HCT116 (cell line): ENCODE data around the gene KRCC1. TPM values are rescaled to one million over a fixed set of nuclear protein-coding genes. Genes with fewer than 3 reads are reported as not detected.

ENCODE experiments used
- ATAC-seq: fragments of 200-7000 bp; cut with Tn5 transposase; 2 replicates; pipeline ENCODE4 v1.9.1; 2020; ENCODE audit warnings: mild to moderate bottlenecking, moderate library complexity
- BruUV-seq: library from RNA; stranded (reverse); fragments of 400-500 nt; replicated peaks from 2 replicates; lab custom pipeline; 2021; lab: Mats Ljungman, UMichigan
- CTCF ChIA-PET: fragments of 300-600 bp; sonication (Branson Sonifier 250); formaldehyde crosslinking; loops from one replicate; lab custom pipeline; 2021; ENCODE audit warnings: antibody characterized with exemption; lab: Charles Lee
- POLR2A ChIA-PET: fragments of 300-600, 350-600 bp; sonication (Branson Sonifier 250); formaldehyde crosslinking; loops from one replicate; lab custom pipeline; 2021; ENCODE audit warnings: antibody characterized with exemption; lab: Charles Lee
- RAD21 ChIA-PET, 2 experiments: fragments of 300-600 bp; sonication (Branson Sonifier 250); formaldehyde crosslinking; loops; one replicate each; lab custom pipeline; 2023; ENCODE audit warnings: low total read pairs in 2 of 2; ENCODE audit not compliant: uncharacterized antibody in 2 of 2, unreplicated experiment in 2 of 2, low non-redundant PET in 1 of 2; lab: Charles Lee
- DNase-seq: peaks from one replicate; pipeline ENCODE4 v3.0.0-alpha.2; 2010; ENCODE audit warnings: low read depth, low spot score
- H2AFZ ChIP-seq: fragments of 200-600 bp; shearing (Covaris generic), sonication (generic); 2 replicates; pipeline ENCODE4 v1.6.1; 2017; ENCODE audit warnings: low read depth, mixed run types, mixed read lengths, antibody characterized with exemption, low read length; ENCODE audit not compliant: poor library complexity, severe bottlenecking
- H3K27ac ChIP-seq: 2 replicates; pipeline ENCODE4 v1.5.1; 2012; ENCODE audit warnings: low read depth, low read length
- H3K27me3 ChIP-seq: fragments of 200-600 bp; sonication (generic); 2 replicates; pipeline ENCODE4 v1.6.1; 2016; ENCODE audit warnings: mixed run types, low read length, mixed read lengths; ENCODE audit not compliant: insufficient read depth
- H3K36me3 ChIP-seq, 2 experiments: fragments of 200-500 bp in 1 of 2; fragments of 200-600 bp in 1 of 2; sonication (Bioruptor generic) in 1 of 2; sonication (generic) in 1 of 2; 2 replicates each; pipeline versions ENCODE4 v1.5.1 to v1.6.1; 2014 to 2016; ENCODE audit warnings: low read length in 2 of 2, inconsistent platforms in 1 of 2, mixed read lengths in 1 of 2, mixed run types in 1 of 2; ENCODE audit not compliant: insufficient read depth in 2 of 2, control insufficient read depth in 1 of 2
- H3K4me1 ChIP-seq, 2 experiments: fragments of 200-600 bp in 1 of 2; sonication (generic) in 1 of 2; 2 replicates each; pipeline versions ENCODE4 v1.5.1 to v1.6.1; 2012 to 2017; ENCODE audit warnings: low read length in 2 of 2, inconsistent platforms in 1 of 2, mild to moderate bottlenecking in 1 of 2, mixed read lengths in 1 of 2, mixed run types in 1 of 2, moderate library complexity in 1 of 2; ENCODE audit not compliant: insufficient read depth in 2 of 2, control insufficient read depth in 1 of 2
- H3K4me2 ChIP-seq: fragments of 200-600 bp; sonication (generic); 2 replicates; pipeline ENCODE4 v1.6.1; 2017; ENCODE audit warnings: mixed run types, low read length, mixed read lengths
- H3K4me3 ChIP-seq, 2 experiments: fragments of 200-600 bp in 1 of 2; sonication (generic) in 1 of 2; replicated peaks in 1 of 2; 2 replicates each; pipeline ENCODE4 v1.5.1; 2011 to 2016; ENCODE audit warnings: low read length in 2 of 2, control low read depth in 1 of 2, low read depth in 1 of 2, mild to moderate bottlenecking in 1 of 2, mixed read lengths in 1 of 2, mixed run types in 1 of 2
- H3K79me2 ChIP-seq: fragments of 200-600 bp; sonication (generic); 2 replicates; pipeline ENCODE4 v1.6.1; 2017; ENCODE audit warnings: mild to moderate bottlenecking, mixed run types, low read length, moderate library complexity, mixed read lengths; ENCODE audit not compliant: insufficient read depth
- H3K9ac ChIP-seq: fragments of 200-600 bp; sonication (generic); 2 replicates; pipeline ENCODE4 v1.6.1; 2016; ENCODE audit warnings: low read length, mixed read lengths
- H3K9me2 ChIP-seq: fragments of 200-600 bp; sonication (generic), shearing (Covaris generic); 2 replicates; pipeline ENCODE4 v1.6.1; 2017; ENCODE audit warnings: mixed run types, mild to moderate bottlenecking, moderate library complexity; ENCODE audit not compliant: insufficient read depth
- H3K9me3 ChIP-seq, 2 experiments: fragments of 200-500 bp in 1 of 2; fragments of 200-600 bp in 1 of 2; sonication (Bioruptor generic) in 1 of 2; sonication (generic) in 1 of 2; 2 replicates each; pipeline ENCODE4 v1.6.1; 2014 to 2017; ENCODE audit warnings: low read length in 2 of 2, mixed read lengths in 2 of 2, inconsistent platforms in 1 of 2, low read depth in 1 of 2, mild to moderate bottlenecking in 1 of 2, mixed run types in 1 of 2, moderate library complexity in 1 of 2; ENCODE audit not compliant: control insufficient read depth in 1 of 2, insufficient read depth in 1 of 2
- H4K20me1 ChIP-seq: fragments of 200-600 bp; sonication (generic), shearing (Covaris generic); 2 replicates; pipeline ENCODE4 v1.6.1; 2017; ENCODE audit warnings: mixed run types, mild to moderate bottlenecking, moderate library complexity; ENCODE audit not compliant: insufficient read depth
- FOSL1 ChIP-seq: IDR thresholded peaks from 2 replicates; pipeline ENCODE4 v1.6.1; 2012; ENCODE audit warnings: low read depth
- POLR2AphosphoS5 ChIP-seq: IDR thresholded peaks from 2 replicates; pipeline ENCODE4 v1.6.1; 2011; ENCODE audit warnings: mild to moderate bottlenecking, low read depth, low read length, moderate library complexity
- intact Hi-C: fragments of 100-400 bp; cut with micrococcal nuclease; formaldehyde crosslinking; loops from 2 replicates; pipeline ENCODE4 v1.10.0; 2022
- total RNA-seq: library from RNA; stranded (reverse); gene quantifications from one replicate; pipeline ENCODE4 v1.2.1, GENCODE V29; 2021; ENCODE audit not compliant: unreplicated experiment
- TF ChIP-seq, protein P1 (sequence below): IDR thresholded peaks from 2 replicates; pipeline ENCODE4 v1.6.1; 2012

The KRCC1 gene
- total RNA-seq, 1 experiment from 2014 or later: 5.8 TPM

DNA sequence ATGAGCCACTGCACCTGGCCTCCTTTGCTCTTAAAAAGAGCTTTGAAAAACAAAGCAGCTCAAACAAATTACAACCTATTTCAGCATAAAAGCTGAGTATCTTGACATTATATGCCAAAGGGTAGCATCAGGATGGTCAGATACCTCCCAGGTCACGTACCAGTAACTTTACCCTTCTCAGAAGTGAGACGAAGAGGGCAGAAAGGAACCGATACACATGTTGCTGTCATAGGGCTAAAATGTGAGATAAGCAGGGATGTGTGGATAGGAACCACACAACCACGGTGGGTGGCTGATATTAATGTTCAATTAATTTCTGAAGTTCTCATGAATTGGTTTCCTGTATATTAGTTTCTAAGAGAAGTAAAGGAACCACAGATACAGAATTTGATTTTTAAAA, 26.7 kb downstream of the KRCC1 start:
- H3K9me3 ChIP-seq: no peaks in the 10 kb centered on the region
- no peaks in the 10 kb centered on the region for H3K79me2 ChIP-seq
- no peak overlapping the region for H3K4me3 ChIP-seq
- no peaks in the 10 kb centered on the region for H3K9me2 ChIP-seq
- no peak for DNase-seq
- POLR2A ChIA-PET: interaction anchor here (2.2 kb wide), 1 partner anchor 13 kb away, joined by 11 read pairs; the partner anchor contains the start of gene RNU2-63P
- no peaks in the 10 kb centered on the region for H3K4me1 ChIP-seq
- no peak overlapping the region for H2AFZ ChIP-seq
- H3K9ac ChIP-seq: no peak overlapping the region
- no peak for TF ChIP-seq FOSL1
- no peak for TF ChIP-seq POLR2AphosphoS5
- RAD21 ChIA-PET: no interaction called here
- H3K4me2 ChIP-seq: no peak overlapping the region
- H3K27me3 ChIP-seq: no peaks in the 10 kb centered on the region
- CTCF ChIA-PET: no interaction called here
- no peaks in the 10 kb centered on the region for H4K20me1 ChIP-seq
- BruUV-seq: no TSS peak
- ATAC-seq: no peak
- intact Hi-C loops: no loop called here
- no peaks in the 10 kb centered on the region for H3K36me3 ChIP-seq
- no peak overlapping the region for H3K27ac ChIP-seq

DNA sequence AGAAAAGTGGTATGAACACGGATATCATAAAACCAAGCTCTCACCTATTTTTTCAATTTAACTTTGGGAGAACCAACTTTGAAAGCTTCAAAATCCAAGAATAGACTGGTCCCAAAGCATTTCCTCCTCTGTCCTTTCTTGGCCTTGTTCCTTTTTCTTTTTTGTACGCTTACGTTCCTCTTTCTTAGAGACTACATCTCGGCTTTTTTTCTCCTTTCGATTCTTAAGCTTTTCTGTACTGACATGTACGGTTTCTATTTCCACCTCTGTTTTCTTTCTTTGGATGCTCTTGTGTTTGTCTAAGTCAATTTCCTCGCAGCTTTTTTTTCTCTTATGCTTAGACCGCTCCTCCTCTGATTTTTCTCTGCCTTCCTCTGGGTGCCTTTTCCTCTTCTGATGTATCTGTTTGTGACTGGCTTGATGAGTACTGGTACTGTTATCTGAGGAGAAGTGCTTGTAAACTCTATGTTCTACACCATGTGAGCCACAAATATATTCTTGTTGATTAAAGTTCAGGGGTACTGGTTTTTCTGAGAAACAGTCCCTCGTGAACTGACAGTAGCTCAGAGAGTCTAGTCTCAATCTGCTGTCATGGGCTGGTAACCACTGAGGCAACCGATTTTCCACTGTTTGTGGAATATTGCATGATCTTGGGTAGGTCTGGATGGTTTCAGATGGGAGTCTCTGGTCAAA, 27.7 kb downstream of the KRCC1 start:
- no peak overlapping the region for H3K27ac ChIP-seq
- H3K36me3 ChIP-seq: no peaks in the 10 kb centered on the region
- H3K79me2 ChIP-seq: no peaks in the 10 kb centered on the region
- DNase-seq (no peak), ATAC-seq (no peak)
- no peak overlapping the region for H3K4me2 ChIP-seq
- H3K4me1 ChIP-seq: no peaks in the 10 kb centered on the region
- TSS peak; percentile 34 for BruUV-seq
- ChIA-PET POLR2A (interaction anchor here (2.2 kb wide), 1 partner anchor 12 kb away, joined by 11 read pairs; the partner anchor contains the start of gene RNU2-63P), CTCF (interaction anchor here (0.9 kb wide), 1 partner anchor 26 kb away, joined by 3 read pairs; no protein-coding TSS in a partner anchor), RAD21 (no interaction called here)
- H3K4me3 ChIP-seq: no peak overlapping the region
- H3K9ac ChIP-seq: no peak overlapping the region
- TF ChIP-seq, protein P1, sequence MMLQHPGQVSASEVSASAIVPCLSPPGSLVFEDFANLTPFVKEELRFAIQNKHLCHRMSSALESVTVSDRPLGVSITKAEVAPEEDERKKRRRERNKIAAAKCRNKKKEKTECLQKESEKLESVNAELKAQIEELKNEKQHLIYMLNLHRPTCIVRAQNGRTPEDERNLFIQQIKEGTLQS: no peak
- H3K27me3 ChIP-seq: no peaks in the 10 kb centered on the region
- no peaks in the 10 kb centered on the region for H3K9me2 ChIP-seq
- H4K20me1 ChIP-seq: no peaks in the 10 kb centered on the region
- no peak overlapping the region for H2AFZ ChIP-seq
- H3K9me3 ChIP-seq: no peaks in the 10 kb centered on the region
- intact Hi-C loops: no loop called here
